Limb (tissue), 2 donors: ENCODE data around the gene NOTCH3.

Source experiments
- DNase-seq, 2 donors: peaks; one replicate each; pipeline ENCODE4 v3.0.0-alpha.2; 2016; ENCODE audit errors: extremely low spot score in 2 of 2

The NOTCH3 gene

DNA sequence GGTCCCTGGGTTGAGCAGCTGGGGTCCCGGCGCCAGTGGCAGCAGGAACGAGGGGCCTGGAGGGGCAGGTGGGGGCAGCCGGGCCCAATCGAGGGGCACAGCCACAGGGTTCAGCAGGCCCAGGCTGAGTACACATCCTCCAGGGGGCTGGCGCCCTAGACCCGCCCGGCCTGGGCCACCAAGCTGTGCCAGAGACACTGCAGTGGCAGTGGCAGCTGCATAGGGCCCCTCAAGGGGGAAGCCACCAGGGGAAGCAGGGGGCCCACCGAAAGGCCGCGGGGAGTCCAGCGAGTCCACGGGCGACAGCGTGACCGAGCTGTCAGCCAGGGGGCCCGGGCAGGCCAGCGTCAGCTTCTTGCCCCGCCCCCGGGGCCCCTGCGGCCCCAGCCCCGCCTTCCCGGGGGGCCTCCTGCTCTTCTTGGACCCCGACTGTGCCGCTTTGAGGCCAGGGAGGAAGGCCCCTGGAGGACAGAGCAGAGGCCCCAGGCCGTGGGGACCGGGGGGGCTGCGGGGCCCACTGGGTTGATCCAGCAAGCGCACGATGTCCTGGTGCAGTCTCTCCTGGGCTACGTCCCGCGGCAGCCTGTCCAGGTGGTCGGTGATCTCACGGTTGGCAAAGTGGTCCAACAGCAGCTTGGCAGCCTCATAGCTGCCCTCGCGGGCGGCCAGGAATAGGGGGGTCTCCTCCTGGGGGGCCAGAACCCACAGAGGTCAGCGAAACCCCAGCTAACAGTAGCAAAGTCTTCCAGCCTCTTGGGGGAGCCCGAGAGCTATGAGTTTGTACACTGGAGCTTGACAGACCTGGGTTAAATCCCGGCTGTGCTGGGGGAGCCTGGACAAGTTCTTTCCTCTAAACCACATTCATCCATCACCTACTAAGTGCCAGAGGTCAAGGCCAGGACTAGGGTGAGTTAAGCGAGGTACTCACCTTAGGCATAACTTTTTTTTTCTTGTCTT lies 39.5 kb downstream of the NOTCH3 start:
- no peak for DNase-seq

- no peak for DNase-seq
Observed at GRCh38 chr19:15159251-15159650, 41.5 kb downstream of the NOTCH3 start.

- DNase-seq, result no peak
Observed at GRCh38 chr19:15156391-15156790, 44.4 kb downstream of the NOTCH3 start.

DNA sequence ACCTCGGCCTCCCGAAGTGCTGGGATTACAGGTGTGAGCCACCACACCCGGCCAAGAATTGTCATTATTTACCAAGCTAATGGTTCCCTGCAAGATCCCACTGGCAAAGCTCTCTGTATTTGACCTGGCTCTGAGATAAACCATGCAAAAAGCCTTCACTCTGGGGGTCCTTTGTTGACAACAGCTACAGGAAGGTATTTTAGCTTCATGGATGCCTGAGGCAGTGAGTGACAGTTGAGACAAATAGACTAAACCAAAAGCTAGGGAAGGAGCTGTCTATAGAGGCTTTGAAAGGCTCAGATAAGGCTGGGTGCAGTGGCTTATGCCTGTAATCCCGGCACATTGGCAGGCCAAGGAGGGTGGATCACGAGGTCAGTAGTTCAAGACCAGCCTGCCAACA lies 45.5 kb downstream of the NOTCH3 start:
- DNase-seq, result no peak

GRCh38 chr19:15154002-15154612 lies 46.7 kb downstream of the NOTCH3 start:
- DNase-seq, result no peak

- no peak for DNase-seq
Observed at GRCh38 chr19:15149737-15150136, 51.1 kb downstream of the NOTCH3 start.

DNA sequence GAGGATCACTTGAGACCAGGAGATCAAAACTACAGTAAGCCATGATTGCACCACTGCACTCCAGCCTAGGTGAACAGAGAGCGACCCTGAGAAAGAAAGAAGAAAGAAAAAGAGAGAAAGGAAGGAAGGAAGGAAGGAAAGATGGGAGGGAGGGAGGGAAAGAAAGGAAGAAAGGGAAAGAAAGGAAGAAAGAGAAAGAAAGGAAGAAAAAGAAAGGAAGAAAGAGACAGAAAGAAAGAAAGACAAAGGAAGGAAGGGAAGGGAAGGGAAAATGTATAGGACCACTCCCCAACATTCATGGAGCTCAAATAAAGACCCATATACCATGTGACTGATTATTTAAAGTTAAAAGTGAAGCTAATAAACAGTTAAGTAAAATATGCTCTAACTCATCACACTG lies 53.7 kb downstream of the NOTCH3 start:
- DNase-seq, result no peak

DNA sequence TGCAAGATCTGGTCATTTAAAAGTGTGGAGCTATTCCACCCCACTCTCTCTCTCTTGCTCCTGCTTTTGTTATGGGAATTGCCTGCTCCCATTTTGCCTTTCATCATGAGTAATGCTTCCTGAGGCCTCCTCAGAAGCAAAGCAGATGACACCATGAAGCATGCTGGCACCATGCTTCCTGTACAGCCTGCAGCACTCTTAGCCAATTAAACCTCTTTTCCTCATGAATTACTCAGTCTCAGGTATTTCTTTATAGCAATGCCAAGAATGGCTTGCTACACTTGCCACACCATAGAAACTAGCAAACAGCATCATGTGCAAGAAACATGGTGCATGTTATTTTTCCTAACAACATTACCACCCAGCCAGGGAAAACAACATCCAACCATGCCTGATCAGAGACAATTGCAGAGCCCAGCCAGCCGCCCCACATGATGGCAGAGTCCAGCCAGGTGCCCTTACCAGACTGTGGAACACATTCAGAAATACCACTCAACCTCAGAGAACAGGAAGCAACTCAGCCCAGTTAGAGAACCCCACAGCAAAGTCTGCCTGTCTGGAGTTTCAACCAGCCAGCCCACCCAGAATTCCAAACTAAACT lies 56.6 kb downstream of the NOTCH3 start:
- no peak for DNase-seq

DNA sequence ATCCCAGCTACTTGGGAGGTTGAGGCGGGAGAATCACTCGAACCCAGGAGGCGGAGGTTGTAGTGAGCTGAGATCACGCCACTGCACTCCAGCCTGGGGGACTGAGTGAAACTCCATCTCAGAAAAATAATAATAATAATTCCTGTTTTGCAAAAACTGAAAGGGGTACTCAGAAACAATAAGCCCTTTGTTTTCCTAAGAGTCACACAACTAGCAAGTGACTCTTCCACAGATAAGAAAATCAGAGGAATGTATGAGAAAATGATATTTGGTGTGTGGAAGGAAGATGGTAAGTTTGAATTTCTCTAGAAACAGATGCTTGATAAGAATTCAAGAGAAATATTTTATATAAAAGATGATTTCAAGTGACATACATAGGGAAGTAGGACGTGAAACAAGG lies 58.5 kb downstream of the NOTCH3 start:
- no peak for DNase-seq

- no peak for DNase-seq
Observed at GRCh38 chr19:15141143-15141542, 59.7 kb downstream of the NOTCH3 start.

DNA sequence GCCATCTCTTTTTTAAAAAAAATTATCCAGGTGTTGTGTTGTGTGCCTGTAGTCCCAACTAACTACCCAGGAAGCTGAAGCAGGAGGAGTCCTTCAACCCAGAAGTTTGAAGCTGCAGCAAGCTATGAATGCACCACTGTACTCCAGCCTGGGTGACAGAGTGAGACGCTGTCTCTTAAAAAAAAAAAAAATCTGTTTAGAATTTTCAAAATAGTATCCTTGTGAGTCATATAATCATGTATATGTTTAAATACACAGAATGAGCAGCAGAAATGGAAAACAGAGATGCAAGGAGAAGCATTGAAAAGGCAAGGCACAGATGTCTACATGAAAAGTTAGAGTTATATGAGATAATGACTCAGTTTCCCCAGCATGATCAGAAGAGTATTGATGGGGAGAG lies 62.4 kb downstream of the NOTCH3 start:
- DNase-seq, result no peak

DNA sequence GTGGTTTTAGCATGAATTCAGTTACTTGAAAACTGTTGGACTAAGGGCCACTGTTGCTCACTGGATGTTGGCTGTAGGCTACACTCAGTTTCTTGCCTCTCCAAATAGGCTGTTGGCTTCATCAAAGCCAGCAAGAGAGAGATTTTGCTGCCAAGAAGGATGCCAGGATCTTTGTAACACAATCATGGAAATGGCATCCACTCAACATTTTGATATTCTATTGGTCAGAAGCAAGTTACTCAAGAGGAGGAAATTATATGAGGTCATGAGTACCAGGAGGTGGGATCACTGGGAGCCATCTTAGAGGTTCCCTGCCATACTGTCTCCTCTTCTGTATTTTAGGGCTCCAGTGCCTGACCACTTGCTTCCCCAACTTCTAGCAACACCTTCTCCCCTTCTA lies 63.0 kb downstream of the NOTCH3 start:
- no peak for DNase-seq

GRCh38 chr19:15136234-15136954 lies 64.4 kb downstream of the NOTCH3 start:
- DNase-seq, result no peak

- DNase-seq, result no peak
Observed at GRCh38 chr19:15129856-15130585, 70.8 kb downstream of the NOTCH3 start.

- no peak for DNase-seq
Observed at GRCh38 chr19:15128162-15128770, 72.5 kb downstream of the NOTCH3 start.

- peak in 1 of 2 donors; percentile 4 for DNase-seq
Observed at GRCh38 chr19:15126131-15126910, 74.5 kb downstream of the NOTCH3 start.

DNA sequence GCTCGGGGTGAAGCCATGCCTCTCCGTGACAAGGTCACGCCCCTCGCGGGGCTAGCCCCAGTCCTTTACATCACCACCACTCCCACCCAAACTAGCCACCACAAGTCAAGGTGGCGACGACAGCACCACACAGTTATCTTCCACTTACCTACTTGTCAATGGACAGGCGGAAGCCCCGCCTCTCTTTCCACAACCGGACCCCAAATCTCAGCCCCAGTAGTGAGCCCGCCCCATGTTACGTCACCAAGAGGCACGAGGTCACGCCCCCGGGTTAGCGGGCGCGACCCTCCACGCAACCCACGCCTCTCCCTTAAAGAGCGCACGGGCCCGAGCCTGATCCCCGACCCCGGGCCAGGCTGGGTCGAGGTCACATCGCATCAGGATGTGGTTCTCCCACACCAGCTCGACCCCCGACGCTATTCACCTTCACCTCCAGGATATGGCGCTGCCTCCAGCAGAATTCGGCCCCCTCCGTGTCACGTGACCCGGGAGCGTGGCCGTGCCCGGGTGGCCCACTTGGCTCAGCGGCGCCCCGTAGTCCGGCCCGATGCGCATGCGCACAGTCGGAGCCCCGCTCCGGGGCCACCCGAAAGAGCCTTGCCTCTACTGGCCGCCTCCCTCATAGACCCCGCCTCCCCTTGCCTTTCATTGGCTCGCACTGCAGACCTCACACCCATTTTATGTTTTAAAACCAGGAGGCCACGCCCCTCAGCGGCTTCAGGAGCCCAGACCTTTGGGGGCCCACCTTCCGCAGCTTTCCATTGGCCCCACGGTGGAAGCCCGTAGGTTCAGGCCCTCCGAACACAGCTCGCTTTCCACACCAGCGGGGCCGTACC lies 75.3 kb downstream of the NOTCH3 start:
- DNase-seq, result peak; percentile 96 to 98

DNA sequence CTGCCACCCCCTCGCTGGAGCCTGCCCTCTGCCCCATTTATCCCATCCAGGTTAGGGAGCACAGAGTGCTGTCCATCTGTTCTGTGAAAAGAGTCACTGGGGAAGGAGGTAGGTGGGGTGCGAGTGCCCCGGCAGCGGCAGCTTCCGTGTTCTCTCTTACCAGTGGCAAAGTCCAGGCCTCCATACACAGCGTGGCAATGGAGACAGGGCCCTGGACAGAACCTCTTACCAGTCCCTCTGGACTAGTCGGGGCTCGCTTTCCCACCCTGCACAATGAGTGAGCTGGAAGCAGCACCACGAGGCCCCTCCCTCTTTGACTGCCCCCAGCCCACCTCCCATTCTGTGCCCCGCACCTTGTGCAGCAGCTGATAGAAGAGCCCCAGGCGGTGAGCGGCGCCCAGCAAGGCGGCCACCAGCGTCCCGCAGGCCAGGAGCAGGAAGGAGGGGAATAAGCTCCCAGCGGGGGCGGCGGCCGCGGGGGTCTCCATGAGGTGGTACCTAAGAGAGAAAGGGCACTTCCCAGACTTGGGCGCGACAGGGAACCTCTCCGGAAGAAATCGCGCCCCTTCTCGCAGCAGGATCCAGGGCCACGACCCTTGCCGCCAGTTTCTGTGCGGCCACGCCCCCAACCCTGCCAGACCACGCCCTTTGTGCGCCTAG lies 76.1 kb downstream of the NOTCH3 start:
- DNase-seq, result no peak
